HG02798 (cell line): Measurements from ENCODE around the gene ZBTB17.
"Not testable (repeated sequence)": the region's sequence is repeated elsewhere in the genome, so short reads cannot be mapped to it uniquely, and the experiment has no call there.

Experiments used
- ATAC-seq: cut with Tn5 transposase; IDR thresholded peaks from one replicate; pipeline ENCODE4 v1.9.1; 2021; ENCODE audit warnings: mild to moderate bottlenecking; ENCODE audit not compliant: unreplicated experiment, poor library complexity

The ZBTB17 gene

GRCh38 chr1:15939181-15940109 is 36.5 kb downstream of the ZBTB17 start:
- no peak for ATAC-seq

GRCh38 chr1:15938628-15939161 is 37.2 kb downstream of the ZBTB17 start:
- no peak for ATAC-seq

- no peak for ATAC-seq
Measured at GRCh38 chr1:15937706-15938168, 38.2 kb downstream of the ZBTB17 start.

GRCh38 chr1:15937146-15937545 is 38.8 kb downstream of the ZBTB17 start:
- no peak for ATAC-seq

GRCh38 chr1:15936025-15936424 is 39.9 kb downstream of the ZBTB17 start:
- ATAC-seq: no peak

GRCh38 chr1:15935056-15935950 is 40.6 kb downstream of the ZBTB17 start:
- no peak for ATAC-seq

GRCh38 chr1:15934211-15935055 is 41.5 kb downstream of the ZBTB17 start:
- no peak for ATAC-seq

GRCh38 chr1:15933684-15934083 is 42.2 kb downstream of the ZBTB17 start:
- no peak for ATAC-seq

- no peak for ATAC-seq
Measured at GRCh38 chr1:15932612-15933011, 43.3 kb downstream of the ZBTB17 start.

GRCh38 chr1:15931884-15932283 is 44.0 kb downstream of the ZBTB17 start:
- no peak for ATAC-seq

GRCh38 chr1:15931401-15931800 is 44.5 kb downstream of the ZBTB17 start:
- no peak for ATAC-seq

GRCh38 chr1:15928971-15929965 is 46.6 kb downstream of the ZBTB17 start:
- no peak for ATAC-seq

GRCh38 chr1:15926448-15926847 is 49.5 kb downstream of the ZBTB17 start:
- ATAC-seq: not testable (repeated sequence)

- no peak for ATAC-seq
Measured at GRCh38 chr1:15923241-15923640, 52.7 kb downstream of the ZBTB17 start.

- ATAC-seq: peak; percentile 74
Measured at GRCh38 chr1:15918962-15919715, 56.8 kb downstream of the ZBTB17 start.

- no peak for ATAC-seq
Measured at GRCh38 chr1:15916916-15917315, 59.0 kb downstream of the ZBTB17 start.

- no peak for ATAC-seq
Measured at GRCh38 chr1:15916417-15916816, 59.5 kb downstream of the ZBTB17 start.

GRCh38 chr1:15915991-15916390 is 59.9 kb downstream of the ZBTB17 start:
- ATAC-seq: no peak
